ENCODE results near the gene FASTK. TPM values are rescaled to one million over a fixed set of nuclear protein-coding genes. Genes with fewer than 3 reads are reported as not detected.

FASTK gene
- total RNA-seq, 4 donors from 2014 or later = 43.0 to 83.6 (median 75.9) TPM

- no peak for DNase-seq
- 30 to 44% methylated on average over 12 to 14 of the region's 16 CpGs for WGBS, 2 donors
- peaks cover 31 to 74% (median 45%) of the 10 kb centered on the region in 3 donors for H3K4me1 ChIP-seq
- peak overlapping the region; percentile 67 to 93 (median 84) for H3K27ac ChIP-seq
- peak overlapping the region; percentile 41 to 94 (median 64) for H3K4me3 ChIP-seq
- H3K36me3 ChIP-seq = peaks cover 0 to 7% (median 0%) of the 10 kb centered on the region in 3 donors
- no peaks in the 10 kb centered on the region for H3K9me3 ChIP-seq
- H3K27me3 ChIP-seq = no peaks in the 10 kb centered on the region
- TF ChIP-seq, protein P1, sequence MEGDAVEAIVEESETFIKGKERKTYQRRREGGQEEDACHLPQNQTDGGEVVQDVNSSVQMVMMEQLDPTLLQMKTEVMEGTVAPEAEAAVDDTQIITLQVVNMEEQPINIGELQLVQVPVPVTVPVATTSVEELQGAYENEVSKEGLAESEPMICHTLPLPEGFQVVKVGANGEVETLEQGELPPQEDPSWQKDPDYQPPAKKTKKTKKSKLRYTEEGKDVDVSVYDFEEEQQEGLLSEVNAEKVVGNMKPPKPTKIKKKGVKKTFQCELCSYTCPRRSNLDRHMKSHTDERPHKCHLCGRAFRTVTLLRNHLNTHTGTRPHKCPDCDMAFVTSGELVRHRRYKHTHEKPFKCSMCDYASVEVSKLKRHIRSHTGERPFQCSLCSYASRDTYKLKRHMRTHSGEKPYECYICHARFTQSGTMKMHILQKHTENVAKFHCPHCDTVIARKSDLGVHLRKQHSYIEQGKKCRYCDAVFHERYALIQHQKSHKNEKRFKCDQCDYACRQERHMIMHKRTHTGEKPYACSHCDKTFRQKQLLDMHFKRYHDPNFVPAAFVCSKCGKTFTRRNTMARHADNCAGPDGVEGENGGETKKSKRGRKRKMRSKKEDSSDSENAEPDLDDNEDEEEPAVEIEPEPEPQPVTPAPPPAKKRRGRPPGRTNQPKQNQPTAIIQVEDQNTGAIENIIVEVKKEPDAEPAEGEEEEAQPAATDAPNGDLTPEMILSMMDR (IDR thresholded peaks at IDR 0.05) = no peak
- no peak for TF ChIP-seq POLR2A (IDR thresholded peaks at IDR 0.05)
- intact Hi-C loops (cut with DNase I) = no loop called here
These were observed 7.6 kb upstream of the FASTK start for GRCh38 chr7:151088019-151088855.

DNA sequence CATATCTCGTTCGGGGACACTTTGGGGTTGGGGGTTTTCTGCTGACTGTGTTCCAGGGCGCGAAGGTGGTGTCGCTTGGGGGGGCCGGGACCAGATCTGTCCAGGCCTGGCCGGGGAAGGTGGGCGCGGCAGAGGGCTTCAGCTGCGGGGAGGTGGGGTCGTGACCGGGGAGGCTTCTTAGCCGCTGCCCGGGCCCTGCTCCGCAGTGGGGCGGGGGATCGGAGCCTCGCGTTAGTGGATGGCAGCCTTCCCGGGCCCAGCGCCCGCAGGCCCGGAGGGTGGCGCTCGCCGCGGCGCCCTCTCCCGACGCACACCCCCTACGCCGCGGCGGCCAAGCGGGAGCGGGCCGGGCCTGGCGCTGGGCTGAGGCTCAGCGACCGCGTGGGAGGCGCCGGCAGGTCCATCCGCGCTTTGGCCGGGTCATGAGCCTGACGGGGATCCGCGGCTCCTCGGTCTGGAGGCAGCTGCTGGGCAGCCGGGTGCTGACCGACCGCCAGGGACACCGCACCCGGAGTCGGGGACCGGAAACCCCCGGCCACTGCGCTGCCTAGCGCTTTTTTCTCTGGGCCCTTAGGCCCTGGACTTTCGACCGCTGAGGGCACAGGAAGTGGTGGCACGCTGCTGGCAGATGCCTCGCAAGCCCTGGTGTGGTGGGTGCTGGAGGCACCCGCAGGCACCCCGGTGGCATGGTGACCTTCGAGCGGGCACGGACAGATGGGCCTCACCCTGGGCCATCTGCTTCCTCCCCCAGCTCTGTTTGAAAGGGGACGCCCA is 6.8 kb upstream of the FASTK start:
- WGBS, 2 donors = 0% methylated on average over 1 to 3 of the region's 70 CpGs

GRCh38 chr7:151086802-151087244 is 6.2 kb upstream of the FASTK start:
- no peaks in the 10 kb centered on the region for H3K27me3 ChIP-seq
- no peaks in the 10 kb centered on the region for H3K9me3 ChIP-seq
- H3K4me1 ChIP-seq = peaks cover 40 to 81% (median 51%) of the 10 kb centered on the region in 3 donors
- H3K27ac ChIP-seq = peak overlapping the region; percentile 67 to 93 (median 84)
- no peak for DNase-seq
- peak overlapping the region; percentile 41 to 94 (median 64) for H3K4me3 ChIP-seq
- 1% methylated on average over 34 of the region's 56 CpGs; no CpG with 5 or more reads in 1 of the 2 donors for WGBS, 2 donors
- H3K36me3 ChIP-seq = no peaks in the 10 kb centered on the region
- no peak for TF ChIP-seq POLR2A (IDR thresholded peaks at IDR 0.05)
- TF ChIP-seq, protein P1 (IDR thresholded peaks at IDR 0.05) = no peak
- intact Hi-C loops (cut with DNase I) = no loop called here

More for the DNA sequence above, 6.8 kb upstream of the FASTK start:
- Histone ChIP-seq H3K36me3 (peaks cover 0 to 5% (median 0%) of the 10 kb centered on the region in 3 donors), H3K4me1 (peaks cover 34 to 81% (median 47%) of the 10 kb centered on the region in 3 donors), H3K27me3 (no peaks in the 10 kb centered on the region), H3K27ac (peak overlapping the region; percentile 67 to 93 (median 84)), H3K9me3 (no peaks in the 10 kb centered on the region), H3K4me3 (peak overlapping the region; percentile 41 to 94 (median 64))
- peak in 1 of 4 donors; percentile 3 for TF ChIP-seq POLR2A (IDR thresholded peaks at IDR 0.05)
- TF ChIP-seq, protein P1 (IDR thresholded peaks at IDR 0.05) = peak in 3 of 6 experiments; percentile 12 to 25 (median 22)
- intact Hi-C loops (cut with DNase I) = no loop called here
- DNase-seq = no peak

GRCh38 chr7:151085691-151086620 is 5.3 kb upstream of the FASTK start, which contains the start of gene AGAP3:
AGAP3 (plus strand) TSS chr7:151086475; CDS start chr7:151086742, 267 bp downstream.
- Histone ChIP-seq H3K4me1 (peaks cover 49 to 81% (median 56%) of the 10 kb centered on the region in 3 donors), H3K4me3 (peak within 1 kb of the TSS; percentile 41 to 94 (median 64)), H3K27ac (peak within 1 kb of the TSS; percentile 77 to 93 (median 84)), H3K36me3 (no peaks in the 10 kb centered on the region), H3K9me3 (no peaks in the 10 kb centered on the region), H3K27me3 (no peaks in the 10 kb centered on the region)
- intact Hi-C loops (cut with DNase I) = no loop called here
- TF ChIP-seq, protein P1 (IDR thresholded peaks at IDR 0.05) = no peak
- TF ChIP-seq POLR2A (IDR thresholded peaks at IDR 0.05) = peak in 2 of 4 donors; percentile 27 to 67
- no peak for DNase-seq
- 0 to 13% methylated on average over 1 to 2 of the region's 84 CpGs for WGBS, 2 donors
